C4-2B (cell line): ENCODE measurements around the gene LGALS9C.
"Not testable (repeated sequence)": the region's sequence is repeated elsewhere in the genome, so short reads cannot be mapped to it uniquely, and the experiment has no call there.

ENCODE experiments used
- ZFX ChIP-seq: fragments of 450-650 bp; IDR thresholded peaks from 2 replicates; pipeline ENCODE4 v1.6.1; 2017
- TF ChIP-seq, protein P1 (sequence below): fragments of 450-650 bp; conservative IDR thresholded peaks from 2 replicates; pipeline ENCODE4 v1.5.1; 2017; ENCODE audit warnings: mild to moderate bottlenecking

DNA sequence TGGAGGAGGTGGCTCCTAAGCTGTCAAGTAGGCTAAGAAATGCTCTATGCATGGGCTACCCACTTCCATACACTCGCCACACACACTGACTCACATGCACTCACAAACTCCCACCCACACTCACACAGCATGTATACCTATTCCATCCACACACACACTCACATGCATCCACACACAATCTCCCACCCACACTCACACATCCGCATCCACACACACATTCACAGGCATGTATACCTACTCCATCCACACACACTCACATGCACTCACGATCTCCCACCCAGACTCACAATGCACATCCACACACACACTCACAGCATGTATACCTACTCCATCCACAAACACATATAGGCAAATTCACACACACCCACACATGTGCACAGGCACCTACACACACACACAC is 32.1 kb downstream of the LGALS9C start:
- TF ChIP-seq, protein P1, sequence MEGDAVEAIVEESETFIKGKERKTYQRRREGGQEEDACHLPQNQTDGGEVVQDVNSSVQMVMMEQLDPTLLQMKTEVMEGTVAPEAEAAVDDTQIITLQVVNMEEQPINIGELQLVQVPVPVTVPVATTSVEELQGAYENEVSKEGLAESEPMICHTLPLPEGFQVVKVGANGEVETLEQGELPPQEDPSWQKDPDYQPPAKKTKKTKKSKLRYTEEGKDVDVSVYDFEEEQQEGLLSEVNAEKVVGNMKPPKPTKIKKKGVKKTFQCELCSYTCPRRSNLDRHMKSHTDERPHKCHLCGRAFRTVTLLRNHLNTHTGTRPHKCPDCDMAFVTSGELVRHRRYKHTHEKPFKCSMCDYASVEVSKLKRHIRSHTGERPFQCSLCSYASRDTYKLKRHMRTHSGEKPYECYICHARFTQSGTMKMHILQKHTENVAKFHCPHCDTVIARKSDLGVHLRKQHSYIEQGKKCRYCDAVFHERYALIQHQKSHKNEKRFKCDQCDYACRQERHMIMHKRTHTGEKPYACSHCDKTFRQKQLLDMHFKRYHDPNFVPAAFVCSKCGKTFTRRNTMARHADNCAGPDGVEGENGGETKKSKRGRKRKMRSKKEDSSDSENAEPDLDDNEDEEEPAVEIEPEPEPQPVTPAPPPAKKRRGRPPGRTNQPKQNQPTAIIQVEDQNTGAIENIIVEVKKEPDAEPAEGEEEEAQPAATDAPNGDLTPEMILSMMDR: not testable (repeated sequence)
- TF ChIP-seq ZFX: not testable (repeated sequence)
